ENCODE results near the gene CLK1. TPM values are rescaled to one million over a fixed set of nuclear protein-coding genes. Genes with fewer than 3 reads are reported as not detected.

The CLK1 gene
- total RNA-seq, result 29.7 and 52.9 TPM in 2 replicates

- peak; percentile 42 for DNase-seq (ENCODE audit: low read depth)
- H3K4me3 ChIP-seq (ENCODE audit: low read depth, low read length), result peak within 1 kb of the TSS; percentile 99
- TF ChIP-seq, protein P1, sequence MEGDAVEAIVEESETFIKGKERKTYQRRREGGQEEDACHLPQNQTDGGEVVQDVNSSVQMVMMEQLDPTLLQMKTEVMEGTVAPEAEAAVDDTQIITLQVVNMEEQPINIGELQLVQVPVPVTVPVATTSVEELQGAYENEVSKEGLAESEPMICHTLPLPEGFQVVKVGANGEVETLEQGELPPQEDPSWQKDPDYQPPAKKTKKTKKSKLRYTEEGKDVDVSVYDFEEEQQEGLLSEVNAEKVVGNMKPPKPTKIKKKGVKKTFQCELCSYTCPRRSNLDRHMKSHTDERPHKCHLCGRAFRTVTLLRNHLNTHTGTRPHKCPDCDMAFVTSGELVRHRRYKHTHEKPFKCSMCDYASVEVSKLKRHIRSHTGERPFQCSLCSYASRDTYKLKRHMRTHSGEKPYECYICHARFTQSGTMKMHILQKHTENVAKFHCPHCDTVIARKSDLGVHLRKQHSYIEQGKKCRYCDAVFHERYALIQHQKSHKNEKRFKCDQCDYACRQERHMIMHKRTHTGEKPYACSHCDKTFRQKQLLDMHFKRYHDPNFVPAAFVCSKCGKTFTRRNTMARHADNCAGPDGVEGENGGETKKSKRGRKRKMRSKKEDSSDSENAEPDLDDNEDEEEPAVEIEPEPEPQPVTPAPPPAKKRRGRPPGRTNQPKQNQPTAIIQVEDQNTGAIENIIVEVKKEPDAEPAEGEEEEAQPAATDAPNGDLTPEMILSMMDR (conservative IDR thresholded peaks at IDR 0.05; ENCODE audit: low read depth, low read length), result no peak
Observed at GRCh38 chr2:200864176-200865034, at the start of gene CLK1. Gene CLK1, minus strand, starts transcription at chr2:200864658. Its CDS starts 2,796 bp downstream, at chr2:200861862.

DNA sequence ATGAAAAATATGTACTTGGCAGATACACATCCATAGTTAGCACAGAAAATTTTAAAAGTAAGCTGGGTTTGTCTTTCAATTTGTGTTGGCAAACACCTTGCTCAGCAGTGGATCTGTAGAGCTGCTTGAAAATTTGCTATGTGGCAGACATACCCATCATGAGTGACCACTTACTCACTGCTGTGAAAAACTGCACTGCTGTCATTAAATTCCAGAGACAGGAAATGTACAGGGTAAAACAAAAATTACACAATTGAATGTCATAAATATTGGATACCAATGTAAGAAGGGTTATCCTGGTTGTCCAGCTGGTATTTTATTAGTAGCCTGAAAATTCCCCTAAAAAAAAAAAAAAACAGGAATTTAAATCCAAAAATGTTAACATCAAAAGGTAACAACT, 49.2 kb upstream of the CLK1 start:
- H3K4me3 ChIP-seq (ENCODE audit: low read depth, low read length), result no peak overlapping the region
- DNase-seq (ENCODE audit: low read depth), result no peak
- TF ChIP-seq, protein P1 (conservative IDR thresholded peaks at IDR 0.05; ENCODE audit: low read depth, low read length), result no peak

GRCh38 chr2:200909958-200910357, 45.5 kb upstream of the CLK1 start:
- no peak for DNase-seq (ENCODE audit: low read depth)
- TF ChIP-seq, protein P1 (conservative IDR thresholded peaks at IDR 0.05; ENCODE audit: low read depth, low read length), result no peak
- no peak overlapping the region for H3K4me3 ChIP-seq (ENCODE audit: low read depth, low read length)

DNA sequence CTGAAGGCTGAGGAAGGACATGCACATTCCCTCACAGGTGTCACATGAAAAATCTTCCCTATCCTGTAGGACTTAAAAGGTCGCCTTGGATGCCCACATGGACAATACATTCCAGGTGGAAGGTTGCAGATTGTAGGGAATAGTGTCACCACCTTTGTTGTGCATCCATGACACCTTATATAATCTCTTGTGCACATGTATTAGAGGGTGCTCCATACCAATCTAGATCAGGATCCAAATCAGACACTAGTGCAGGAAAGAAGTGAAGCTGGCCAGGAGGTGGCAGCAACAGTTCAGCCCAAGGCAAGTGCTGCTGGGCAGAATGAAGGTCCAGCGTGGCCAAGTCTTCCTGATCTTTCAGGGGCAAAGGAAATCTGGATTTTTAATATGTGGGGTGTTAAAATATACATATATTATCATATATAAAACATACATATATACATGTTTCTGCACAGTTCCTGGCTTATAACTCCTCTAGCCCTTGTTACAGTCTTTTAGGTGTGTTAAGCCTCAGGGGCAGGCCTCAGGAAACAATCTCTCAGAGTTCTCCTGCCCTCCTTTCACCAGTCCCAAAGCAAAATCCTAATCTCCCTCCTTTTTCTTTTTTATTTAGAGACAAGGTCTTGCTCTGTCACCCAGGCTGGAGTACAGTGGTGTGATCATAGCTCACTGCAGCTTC, 41.3 kb upstream of the CLK1 start:
- TF ChIP-seq, protein P1 (conservative IDR thresholded peaks at IDR 0.05; ENCODE audit: low read depth, low read length), result peak; percentile 86
- no peak for DNase-seq (ENCODE audit: low read depth)
- no peak overlapping the region for H3K4me3 ChIP-seq (ENCODE audit: low read depth, low read length)

GRCh38 chr2:200901459-200902072, 37.1 kb upstream of the CLK1 start:
- peak; percentile 64 for DNase-seq (ENCODE audit: low read depth)
- TF ChIP-seq, protein P1 (conservative IDR thresholded peaks at IDR 0.05; ENCODE audit: low read depth, low read length), result peak; percentile 79
- no peak overlapping the region for H3K4me3 ChIP-seq (ENCODE audit: low read depth, low read length)

DNA sequence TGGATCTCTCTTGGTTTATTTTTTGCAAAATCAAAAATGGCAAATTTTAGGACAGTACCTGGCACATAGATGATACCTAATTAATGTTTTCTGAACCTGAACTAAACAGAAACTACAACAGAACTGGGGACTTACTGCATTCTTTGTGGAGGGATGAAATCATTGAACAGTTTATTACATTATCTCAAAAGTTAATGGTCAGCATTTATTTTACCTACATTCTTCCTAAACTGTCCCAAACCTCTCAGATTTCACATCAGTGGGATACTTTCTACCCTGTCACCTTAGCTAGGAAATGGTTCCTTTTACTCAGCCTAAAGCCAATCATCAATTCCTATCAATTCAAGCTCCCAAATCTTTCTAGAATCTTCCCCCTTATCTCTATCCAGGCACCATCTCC, 35.0 kb upstream of the CLK1 start:
- H3K4me3 ChIP-seq (ENCODE audit: low read depth, low read length), result no peak overlapping the region
- DNase-seq (ENCODE audit: low read depth), result no peak
- TF ChIP-seq, protein P1 (conservative IDR thresholded peaks at IDR 0.05; ENCODE audit: low read depth, low read length), result no peak

Measured in epithelial cell of proximal tubule (primary cell).